22Rv1 (cell line): ENCODE data around the gene CEBPE.

Experiments
- ZFX ChIP-seq: fragments of 450-650 bp; IDR thresholded peaks from 2 replicates; pipeline ENCODE4 v1.6.1; 2017; ENCODE audit warnings: antibody characterized with exemption, borderline replicate concordance
- TF ChIP-seq, protein P1 (sequence below): fragments of 450-650 bp; IDR thresholded peaks from 2 replicates; pipeline ENCODE4 v1.5.1; 2017; ENCODE audit warnings: mild to moderate bottlenecking

DNA sequence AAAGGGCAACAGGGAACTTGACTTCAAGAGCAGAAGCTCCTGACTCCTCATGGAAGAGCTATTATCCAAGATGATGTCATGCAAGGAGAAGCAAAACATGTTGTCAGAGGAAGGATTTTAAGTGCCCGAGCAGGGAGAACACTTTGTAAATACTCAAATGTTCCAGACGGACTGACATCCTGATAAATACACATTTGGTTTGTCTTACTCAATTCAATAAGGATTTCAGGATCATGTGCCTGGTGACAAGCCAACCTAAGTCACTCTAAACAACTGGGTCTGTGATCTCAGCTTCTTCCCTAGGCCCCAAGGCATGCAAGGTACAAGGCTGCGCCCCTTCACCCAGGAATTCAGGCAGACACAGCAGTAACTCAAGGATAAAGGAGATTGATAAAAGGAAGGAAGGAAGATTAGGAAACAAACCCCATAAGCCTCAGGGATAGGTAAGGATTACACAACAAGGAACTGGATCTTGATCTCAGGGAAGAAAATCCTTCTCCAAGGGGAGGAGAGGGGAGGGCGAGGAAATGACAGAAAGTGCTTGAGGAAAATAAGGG is 26.8 kb upstream of the CEBPE start:
- TF ChIP-seq, protein P1, sequence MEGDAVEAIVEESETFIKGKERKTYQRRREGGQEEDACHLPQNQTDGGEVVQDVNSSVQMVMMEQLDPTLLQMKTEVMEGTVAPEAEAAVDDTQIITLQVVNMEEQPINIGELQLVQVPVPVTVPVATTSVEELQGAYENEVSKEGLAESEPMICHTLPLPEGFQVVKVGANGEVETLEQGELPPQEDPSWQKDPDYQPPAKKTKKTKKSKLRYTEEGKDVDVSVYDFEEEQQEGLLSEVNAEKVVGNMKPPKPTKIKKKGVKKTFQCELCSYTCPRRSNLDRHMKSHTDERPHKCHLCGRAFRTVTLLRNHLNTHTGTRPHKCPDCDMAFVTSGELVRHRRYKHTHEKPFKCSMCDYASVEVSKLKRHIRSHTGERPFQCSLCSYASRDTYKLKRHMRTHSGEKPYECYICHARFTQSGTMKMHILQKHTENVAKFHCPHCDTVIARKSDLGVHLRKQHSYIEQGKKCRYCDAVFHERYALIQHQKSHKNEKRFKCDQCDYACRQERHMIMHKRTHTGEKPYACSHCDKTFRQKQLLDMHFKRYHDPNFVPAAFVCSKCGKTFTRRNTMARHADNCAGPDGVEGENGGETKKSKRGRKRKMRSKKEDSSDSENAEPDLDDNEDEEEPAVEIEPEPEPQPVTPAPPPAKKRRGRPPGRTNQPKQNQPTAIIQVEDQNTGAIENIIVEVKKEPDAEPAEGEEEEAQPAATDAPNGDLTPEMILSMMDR = no peak
- no peak for TF ChIP-seq ZFX
